ENCODE data around the gene NKAIN2. TPM values are rescaled to one million over a fixed set of nuclear protein-coding genes. Genes with fewer than 3 reads are reported as not detected.

The NKAIN2 gene
- total RNA-seq, 4 donors from 2014 or later = 0.11 to 1.0 (median 0.94) TPM; not detected in 1

DNA sequence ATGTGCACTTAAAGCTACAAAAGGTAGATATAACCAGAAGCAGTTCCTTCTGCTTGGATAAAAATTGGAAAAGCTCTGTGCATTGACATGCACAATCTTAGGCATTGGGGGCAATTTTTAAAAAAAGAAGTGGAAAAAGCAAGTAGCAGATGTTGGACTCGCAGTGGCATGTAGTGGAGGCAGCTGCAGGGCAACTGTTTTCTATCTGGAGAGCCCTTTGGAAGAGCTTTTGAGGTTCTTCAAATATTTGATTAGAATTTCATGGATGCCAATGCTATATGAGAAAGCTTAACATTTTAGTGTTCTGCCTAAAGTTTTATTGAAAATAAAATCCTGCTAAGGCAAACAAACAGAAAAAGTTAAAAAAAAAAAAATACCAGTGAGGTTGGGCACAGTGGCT lies 770.3 kb downstream of the NKAIN2 start:
- DNase-seq = no peak
- Histone ChIP-seq H3K9me3 (no peaks in the 10 kb centered on the region), H3K4me3 (replicated peaks in 1 of 3) (no peak overlapping the region), H3K27me3 (no peaks in the 10 kb centered on the region), H3K36me3 (no peaks in the 10 kb centered on the region), H3K27ac (no peak overlapping the region), H3K4me1 (peaks cover 0 to 4% of the 10 kb centered on the region in 2 donors)
- 61 to 62% methylated on average over 1 of the region's 1 CpG for WGBS, 2 donors
- TF ChIP-seq, protein P1, sequence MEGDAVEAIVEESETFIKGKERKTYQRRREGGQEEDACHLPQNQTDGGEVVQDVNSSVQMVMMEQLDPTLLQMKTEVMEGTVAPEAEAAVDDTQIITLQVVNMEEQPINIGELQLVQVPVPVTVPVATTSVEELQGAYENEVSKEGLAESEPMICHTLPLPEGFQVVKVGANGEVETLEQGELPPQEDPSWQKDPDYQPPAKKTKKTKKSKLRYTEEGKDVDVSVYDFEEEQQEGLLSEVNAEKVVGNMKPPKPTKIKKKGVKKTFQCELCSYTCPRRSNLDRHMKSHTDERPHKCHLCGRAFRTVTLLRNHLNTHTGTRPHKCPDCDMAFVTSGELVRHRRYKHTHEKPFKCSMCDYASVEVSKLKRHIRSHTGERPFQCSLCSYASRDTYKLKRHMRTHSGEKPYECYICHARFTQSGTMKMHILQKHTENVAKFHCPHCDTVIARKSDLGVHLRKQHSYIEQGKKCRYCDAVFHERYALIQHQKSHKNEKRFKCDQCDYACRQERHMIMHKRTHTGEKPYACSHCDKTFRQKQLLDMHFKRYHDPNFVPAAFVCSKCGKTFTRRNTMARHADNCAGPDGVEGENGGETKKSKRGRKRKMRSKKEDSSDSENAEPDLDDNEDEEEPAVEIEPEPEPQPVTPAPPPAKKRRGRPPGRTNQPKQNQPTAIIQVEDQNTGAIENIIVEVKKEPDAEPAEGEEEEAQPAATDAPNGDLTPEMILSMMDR (IDR thresholded peaks at IDR 0.05) = no peak
- no peak for TF ChIP-seq POLR2A (IDR thresholded peaks at IDR 0.05)
- intact Hi-C loops (cut with DNase I) = no loop called here

DNA sequence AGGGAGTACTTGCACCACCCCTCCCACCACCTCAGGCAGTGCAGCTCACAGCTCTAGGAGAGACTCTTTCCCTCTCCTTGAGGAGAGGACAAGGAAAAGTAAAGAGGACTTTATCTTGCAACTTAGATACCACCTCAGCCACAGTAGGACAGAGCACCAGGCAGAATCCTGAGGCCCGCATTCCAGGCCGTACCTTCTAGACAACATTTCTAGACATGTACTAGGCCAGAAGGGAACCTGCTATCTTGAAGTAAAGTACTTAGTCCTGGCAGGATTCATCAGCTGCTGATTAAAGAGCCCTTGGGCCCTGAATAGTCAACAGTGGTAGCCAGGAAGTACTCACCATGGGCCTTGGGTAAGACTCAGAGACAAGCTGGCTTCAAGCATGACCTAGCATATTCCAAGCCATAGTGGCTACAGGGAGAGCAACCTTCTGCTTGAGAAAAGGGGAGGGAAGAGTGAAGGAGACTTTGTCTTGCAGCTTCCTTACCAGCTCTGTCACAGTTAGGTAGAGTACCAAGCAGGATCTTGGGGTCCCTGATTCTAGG lies 774.1 kb downstream of the NKAIN2 start:
- intact Hi-C loops (cut with DNase I) = no loop called here
- no peak overlapping the region for H3K4me3 ChIP-seq (replicated peaks in 1 of 3)
- no peaks in the 10 kb centered on the region for H3K9me3 ChIP-seq
- H3K4me1 ChIP-seq = peaks cover 0 to 4% of the 10 kb centered on the region in 2 donors
- H3K36me3 ChIP-seq = no peaks in the 10 kb centered on the region
- no peak for TF ChIP-seq POLR2A (IDR thresholded peaks at IDR 0.05)
- TF ChIP-seq, protein P1 (IDR thresholded peaks at IDR 0.05) = no peak
- no peak overlapping the region for H3K27ac ChIP-seq
- WGBS, 2 donors = 95 to 100% methylated on average over 2 of the region's 2 CpGs
- DNase-seq = no peak
- H3K27me3 ChIP-seq = no peaks in the 10 kb centered on the region

- intact Hi-C loops (cut with DNase I) = no loop called here
- WGBS, 2 donors = 45 to 48% methylated on average over 2 of the region's 2 CpGs
- Histone ChIP-seq H3K27ac (no peak overlapping the region), H3K27me3 (no peaks in the 10 kb centered on the region), H3K9me3 (no peaks in the 10 kb centered on the region), H3K4me1 (no peaks in the 10 kb centered on the region), H3K36me3 (no peaks in the 10 kb centered on the region), H3K4me3 (replicated peaks in 1 of 3) (no peak overlapping the region)
- DNase-seq = no peak
- TF ChIP-seq POLR2A (IDR thresholded peaks at IDR 0.05) = no peak
- TF ChIP-seq, protein P1 (IDR thresholded peaks at IDR 0.05) = no peak
Measured at GRCh38 chr6:124590001-124590400, 786.3 kb downstream of the NKAIN2 start.

DNA sequence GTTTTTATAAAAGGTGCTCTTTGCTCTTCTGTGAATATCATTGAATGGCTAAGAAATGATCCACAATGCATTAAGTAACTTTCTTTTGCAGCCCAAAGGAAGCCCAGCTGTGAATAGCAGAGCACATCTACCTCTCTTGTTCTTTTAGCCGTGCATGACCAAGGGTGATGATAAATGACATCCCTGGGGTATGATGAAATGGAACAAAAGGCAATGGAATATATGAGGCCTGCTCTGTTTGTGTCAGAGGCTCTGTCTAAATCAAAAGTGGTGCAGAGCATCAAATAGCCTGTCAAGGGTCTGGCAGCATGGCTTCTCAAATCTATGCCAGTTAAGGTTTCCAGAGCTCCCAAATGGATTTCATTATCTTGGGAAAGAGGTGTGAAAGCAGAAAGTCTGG lies 796.0 kb downstream of the NKAIN2 start:
- H3K4me1 ChIP-seq = no peaks in the 10 kb centered on the region
- WGBS, 2 donors = 64 to 65% methylated on average over 1 of the region's 1 CpG
- no peak for TF ChIP-seq POLR2A (IDR thresholded peaks at IDR 0.05)
- TF ChIP-seq, protein P1 (IDR thresholded peaks at IDR 0.05) = no peak
- intact Hi-C loops (cut with DNase I) = no loop called here
- H3K27me3 ChIP-seq = no peaks in the 10 kb centered on the region
- DNase-seq = no peak
- no peak overlapping the region for H3K27ac ChIP-seq
- H3K36me3 ChIP-seq = no peaks in the 10 kb centered on the region
- no peak overlapping the region for H3K4me3 ChIP-seq (replicated peaks in 1 of 3)
- no peaks in the 10 kb centered on the region for H3K9me3 ChIP-seq

- no peaks in the 10 kb centered on the region for H3K4me1 ChIP-seq
- no peaks in the 10 kb centered on the region for H3K27me3 ChIP-seq
- H3K4me3 ChIP-seq (replicated peaks in 1 of 3) = no peak overlapping the region
- H3K36me3 ChIP-seq = no peaks in the 10 kb centered on the region
- 76 to 80% methylated on average over 3 of the region's 3 CpGs for WGBS, 2 donors
- no peaks in the 10 kb centered on the region for H3K9me3 ChIP-seq
- no peak for TF ChIP-seq POLR2A (IDR thresholded peaks at IDR 0.05)
- TF ChIP-seq, protein P1 (IDR thresholded peaks at IDR 0.05) = no peak
- DNase-seq = no peak
- H3K27ac ChIP-seq = no peak overlapping the region
- intact Hi-C loops (cut with DNase I) = no loop called here
Measured at GRCh38 chr6:124604719-124605118, 801.1 kb downstream of the NKAIN2 start.

Measured in thyroid gland (tissue), 4 donors.